PFSK-1 (cell line): ENCODE results near the gene FMN1.

Source experiments
- POLR2AphosphoS5 ChIP-seq: IDR thresholded peaks from 2 replicates; pipeline ENCODE4 v1.6.1; 2012; ENCODE audit warnings: low read depth, mild to moderate bottlenecking, control low read depth, low read length, moderate library complexity
- TAF1 ChIP-seq: IDR thresholded peaks from 2 replicates; pipeline ENCODE4 v1.6.1; 2012; ENCODE audit warnings: low read length, control low read depth, borderline replicate concordance; ENCODE audit not compliant: insufficient read depth
- TF ChIP-seq, protein P1 (sequence below), 2 experiments: IDR thresholded peaks; 2 replicates each; pipeline versions ENCODE4 v1.6.1 to v1.8.0; 2011 to 2012; ENCODE audit warnings: low read depth in 2 of 2, low read length in 2 of 2, control low read depth in 1 of 2, inconsistent platforms in 1 of 2, mild to moderate bottlenecking in 1 of 2, moderate library complexity in 1 of 2; ENCODE audit not compliant: insufficient read depth in 1 of 2

- TF ChIP-seq TAF1 (no peak), POLR2AphosphoS5 (no peak)
- TF ChIP-seq, protein P1, sequence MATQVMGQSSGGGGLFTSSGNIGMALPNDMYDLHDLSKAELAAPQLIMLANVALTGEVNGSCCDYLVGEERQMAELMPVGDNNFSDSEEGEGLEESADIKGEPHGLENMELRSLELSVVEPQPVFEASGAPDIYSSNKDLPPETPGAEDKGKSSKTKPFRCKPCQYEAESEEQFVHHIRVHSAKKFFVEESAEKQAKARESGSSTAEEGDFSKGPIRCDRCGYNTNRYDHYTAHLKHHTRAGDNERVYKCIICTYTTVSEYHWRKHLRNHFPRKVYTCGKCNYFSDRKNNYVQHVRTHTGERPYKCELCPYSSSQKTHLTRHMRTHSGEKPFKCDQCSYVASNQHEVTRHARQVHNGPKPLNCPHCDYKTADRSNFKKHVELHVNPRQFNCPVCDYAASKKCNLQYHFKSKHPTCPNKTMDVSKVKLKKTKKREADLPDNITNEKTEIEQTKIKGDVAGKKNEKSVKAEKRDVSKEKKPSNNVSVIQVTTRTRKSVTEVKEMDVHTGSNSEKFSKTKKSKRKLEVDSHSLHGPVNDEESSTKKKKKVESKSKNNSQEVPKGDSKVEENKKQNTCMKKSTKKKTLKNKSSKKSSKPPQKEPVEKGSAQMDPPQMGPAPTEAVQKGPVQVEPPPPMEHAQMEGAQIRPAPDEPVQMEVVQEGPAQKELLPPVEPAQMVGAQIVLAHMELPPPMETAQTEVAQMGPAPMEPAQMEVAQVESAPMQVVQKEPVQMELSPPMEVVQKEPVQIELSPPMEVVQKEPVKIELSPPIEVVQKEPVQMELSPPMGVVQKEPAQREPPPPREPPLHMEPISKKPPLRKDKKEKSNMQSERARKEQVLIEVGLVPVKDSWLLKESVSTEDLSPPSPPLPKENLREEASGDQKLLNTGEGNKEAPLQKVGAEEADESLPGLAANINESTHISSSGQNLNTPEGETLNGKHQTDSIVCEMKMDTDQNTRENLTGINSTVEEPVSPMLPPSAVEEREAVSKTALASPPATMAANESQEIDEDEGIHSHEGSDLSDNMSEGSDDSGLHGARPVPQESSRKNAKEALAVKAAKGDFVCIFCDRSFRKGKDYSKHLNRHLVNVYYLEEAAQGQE (IDR thresholded peaks at IDR 0.05; ENCODE audit: insufficient read depth in 1 of 2, low read depth in 2 of 2, low read length in 2 of 2): no peak
Measured at GRCh38 chr15:33013827-33014445, 180.6 kb downstream of the FMN1 start.
